Stimulated activated CD4-positive, alpha-beta T cell treated with anti-CD3 and anti-CD28 coated beads, Interleukin-4, amount 100 ng/mL, for 1 hour (primary cell): ENCODE data around the gene PCP4L1.

ENCODE experiments used
- DNase-seq: peaks from one replicate; pipeline ENCODE4 v3.0.0-alpha.2; 2020

PCP4L1 gene

DNA sequence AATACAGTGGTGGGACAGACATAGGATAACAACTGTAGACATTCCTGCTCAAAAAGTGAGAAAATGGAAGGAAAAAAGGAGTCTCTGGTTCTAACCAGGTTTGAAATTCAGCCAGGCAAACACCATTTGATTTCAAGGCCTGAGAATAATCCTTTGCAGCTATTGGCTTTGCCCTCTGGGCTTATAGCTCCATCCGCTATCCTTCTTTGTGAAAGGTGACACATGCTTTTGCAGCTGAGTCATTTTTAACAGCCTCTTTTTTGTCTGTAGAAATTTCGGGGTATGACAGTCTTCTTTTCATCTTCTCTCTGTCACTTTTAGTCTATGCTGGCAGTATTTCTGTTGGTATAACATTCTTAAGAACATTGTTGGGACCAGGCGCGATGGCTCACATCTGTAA lies 71.8 kb downstream of the PCP4L1 start:
- DNase-seq, result no peak

DNA sequence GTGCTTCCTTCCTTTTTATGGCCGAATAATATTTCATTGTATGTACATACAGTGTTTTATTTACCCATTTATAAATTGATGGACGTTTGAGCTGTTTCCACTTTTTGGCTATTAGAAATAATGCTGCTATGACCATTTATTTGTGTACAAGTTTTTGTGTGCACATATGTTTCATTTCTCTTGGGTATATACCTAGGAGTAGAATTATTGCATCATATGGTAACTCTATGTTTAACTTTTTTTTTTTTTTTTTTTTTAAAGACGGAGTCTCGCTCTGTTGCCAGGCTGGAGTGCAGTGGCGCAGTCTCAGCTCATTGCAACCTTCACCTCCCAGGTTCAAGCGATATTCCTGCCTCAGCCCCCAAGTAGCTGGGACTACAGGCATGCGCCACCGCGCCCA lies 74.6 kb downstream of the PCP4L1 start:
- DNase-seq, result no peak
